EL (cell line): ENCODE measurements around the gene MGME1.
A peak's percentile ranks its signal among the peaks of the same experiment; 100 is the strongest.

Experiments used
- DNase-seq: peaks from one replicate; pipeline ENCODE4 v3.0.0-alpha.2; 2016

The MGME1 gene

GRCh38 chr20:17940224-17940971, 28.4 kb upstream of the MGME1 start:
- no peak for DNase-seq

DNA sequence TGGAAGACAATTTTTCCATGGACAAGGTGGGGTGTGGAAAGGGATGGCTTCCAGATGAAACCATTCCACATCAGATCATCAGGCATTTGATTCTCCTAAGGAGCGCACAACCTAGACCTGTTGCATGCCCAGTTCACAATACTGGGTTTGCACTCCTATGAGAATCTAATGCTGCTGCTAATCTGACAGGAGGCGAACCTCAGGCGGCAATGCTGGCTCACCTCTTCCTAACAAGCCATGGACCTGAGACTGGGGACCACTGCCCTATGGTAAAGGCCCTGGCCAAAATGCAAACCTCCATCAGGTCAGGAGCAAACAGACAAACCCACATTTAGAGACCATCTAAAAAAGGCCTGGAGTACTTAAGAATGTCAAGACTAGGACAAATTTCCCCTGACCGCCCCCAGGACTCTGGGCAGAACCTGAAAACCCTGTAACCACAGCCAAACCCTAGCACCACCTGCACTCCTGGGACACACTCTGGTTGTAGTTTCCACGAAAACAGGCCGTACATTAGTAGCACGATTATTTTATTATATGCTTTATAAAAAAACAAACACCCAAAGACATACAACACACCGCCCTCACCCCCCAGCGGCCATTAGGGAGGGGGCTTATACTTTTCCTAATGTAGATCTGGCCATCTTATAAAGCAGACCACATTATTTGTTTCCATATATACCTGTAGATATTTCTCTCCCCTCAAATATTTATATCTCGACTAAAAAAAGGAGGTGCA, 27.6 kb upstream of the MGME1 start:
- no peak for DNase-seq

DNA sequence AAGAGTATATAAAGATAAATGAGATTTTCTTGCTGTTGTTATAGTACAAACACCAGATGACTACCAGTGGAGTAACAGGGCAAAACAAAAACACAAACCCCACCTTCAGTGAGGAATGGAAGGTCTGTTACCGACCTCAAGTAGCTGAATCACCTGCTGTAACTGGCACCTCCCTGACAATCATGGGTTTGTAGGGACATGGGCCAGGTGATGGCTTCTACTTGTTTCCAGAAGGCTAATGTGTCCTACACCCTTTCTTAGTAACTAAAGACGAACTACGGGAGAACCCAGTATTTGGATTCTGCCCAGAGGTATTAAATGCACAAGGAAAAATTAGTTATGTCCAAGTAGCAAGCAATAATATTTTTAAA, 27.0 kb upstream of the MGME1 start:
- no peak for DNase-seq

- no peak for DNase-seq
Measured at GRCh38 chr20:17943343-17943742, 25.5 kb upstream of the MGME1 start.

- no peak for DNase-seq
Measured at GRCh38 chr20:17944854-17945474, 23.9 kb upstream of the MGME1 start.

GRCh38 chr20:17946040-17946439, 22.8 kb upstream of the MGME1 start:
- no peak for DNase-seq

DNA sequence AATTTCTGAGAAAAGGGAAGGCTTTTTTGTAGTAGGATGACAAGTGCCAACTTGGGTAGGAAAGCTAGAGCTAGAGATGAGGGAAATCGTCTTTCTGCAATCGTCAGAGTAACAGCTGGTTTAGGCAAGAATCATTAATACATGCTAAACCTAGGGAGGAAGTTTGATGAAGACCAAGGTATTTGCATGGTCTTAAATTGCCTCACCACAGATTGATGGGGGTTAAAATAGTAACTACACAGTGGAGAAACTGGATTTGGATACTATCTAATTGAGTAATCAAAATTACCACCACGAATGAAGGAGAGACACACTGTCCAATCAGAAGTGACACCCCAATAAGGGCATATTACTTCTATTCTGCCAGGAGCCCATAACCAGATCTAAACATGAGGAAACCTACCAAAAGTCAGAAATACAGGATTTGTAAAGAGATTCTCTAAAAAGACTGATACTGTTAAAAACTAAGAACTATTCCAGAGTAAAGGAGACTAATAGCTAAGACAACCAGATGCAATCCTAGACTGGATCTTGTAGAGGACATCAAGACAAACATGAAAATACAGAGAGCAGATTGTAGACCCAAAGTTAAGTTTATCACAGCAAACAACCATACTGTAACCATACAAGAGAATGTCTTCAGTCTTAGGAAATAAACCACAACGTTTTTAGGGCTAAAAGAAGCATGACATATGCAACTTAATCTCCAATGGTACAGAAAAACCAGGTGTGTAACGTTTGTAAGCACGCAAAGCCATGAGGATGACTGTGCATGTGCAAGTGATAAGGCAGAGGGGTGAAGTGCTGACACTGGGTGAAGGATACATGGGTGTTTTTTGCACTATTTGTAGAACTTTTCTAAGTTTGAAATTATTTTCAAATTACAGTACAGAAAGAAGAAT, 22.0 kb upstream of the MGME1 start:
- DNase-seq, result no peak

DNA sequence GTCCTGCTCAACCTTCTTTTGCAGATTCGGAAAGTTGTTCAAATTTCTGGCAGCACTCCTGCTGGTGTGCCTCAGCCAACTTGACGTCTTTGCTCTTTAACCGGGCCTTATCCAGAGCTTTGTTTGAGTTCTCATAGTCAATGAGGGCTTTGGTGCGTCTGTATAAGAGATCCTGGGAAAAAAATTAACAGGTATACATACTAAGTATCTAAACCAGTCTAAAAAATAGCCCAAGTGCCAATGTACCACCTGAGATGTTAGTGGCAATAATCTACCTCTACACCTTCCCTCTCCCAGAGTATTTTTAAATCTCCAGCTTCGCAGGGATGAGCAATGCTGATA, 21.4 kb upstream of the MGME1 start:
- DNase-seq, result no peak

DNA sequence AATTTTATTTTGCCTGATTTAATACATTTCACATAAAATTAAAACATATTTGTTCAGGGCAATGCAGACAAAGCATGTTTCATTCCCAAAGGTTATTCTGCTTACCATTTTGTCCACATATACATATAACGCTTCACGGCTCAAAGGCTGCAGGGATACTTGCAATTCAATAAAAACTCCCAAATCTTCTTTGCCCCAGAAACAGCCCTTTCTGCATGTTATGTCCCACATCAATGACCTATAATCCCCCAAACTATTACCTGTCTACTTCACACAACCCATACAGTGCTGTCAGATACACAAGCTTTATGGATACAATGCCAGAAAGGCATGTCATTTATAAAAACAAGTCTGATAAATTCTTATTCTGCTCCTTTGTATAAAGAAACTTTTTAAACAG, 20.4 kb upstream of the MGME1 start:
- DNase-seq, result no peak

DNA sequence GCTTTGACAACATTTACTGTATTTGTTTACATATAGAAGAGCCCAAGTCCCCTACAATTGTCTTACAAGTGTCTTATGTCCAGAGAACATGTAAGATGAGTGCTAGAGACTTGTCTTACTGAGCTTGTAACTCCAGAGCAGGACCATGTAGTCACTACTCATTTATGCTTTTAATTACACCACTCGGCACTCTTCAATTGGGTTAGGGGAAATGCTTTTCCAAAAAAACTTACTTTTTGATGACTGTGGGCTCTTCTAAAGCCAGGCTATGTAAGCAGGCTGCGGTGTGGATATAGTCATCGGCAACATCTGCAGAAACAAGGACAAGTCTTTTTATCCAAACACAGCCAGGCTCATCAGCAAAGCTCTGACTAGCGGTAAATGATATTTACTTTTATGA, 18.9 kb upstream of the MGME1 start:
- no peak for DNase-seq

DNA sequence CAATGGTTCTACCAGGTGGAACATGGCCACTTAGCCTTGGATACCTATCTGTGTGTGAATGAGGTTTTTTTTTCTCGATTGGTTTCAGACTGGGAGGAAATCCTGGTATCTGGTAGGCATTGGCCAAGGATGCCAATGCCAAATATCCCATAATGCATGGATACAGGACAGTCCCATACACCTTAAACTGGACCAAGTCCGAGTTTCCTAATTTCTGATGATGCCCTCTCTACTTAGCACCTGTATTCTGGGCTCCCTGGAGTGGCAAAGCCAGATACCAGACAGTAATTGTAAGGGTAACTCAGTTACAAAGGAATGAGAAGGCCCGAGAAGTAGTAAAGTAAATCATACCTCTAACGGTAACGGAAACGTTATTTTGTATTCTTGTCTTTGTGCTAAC, 18.1 kb upstream of the MGME1 start:
- DNase-seq, result no peak

DNA sequence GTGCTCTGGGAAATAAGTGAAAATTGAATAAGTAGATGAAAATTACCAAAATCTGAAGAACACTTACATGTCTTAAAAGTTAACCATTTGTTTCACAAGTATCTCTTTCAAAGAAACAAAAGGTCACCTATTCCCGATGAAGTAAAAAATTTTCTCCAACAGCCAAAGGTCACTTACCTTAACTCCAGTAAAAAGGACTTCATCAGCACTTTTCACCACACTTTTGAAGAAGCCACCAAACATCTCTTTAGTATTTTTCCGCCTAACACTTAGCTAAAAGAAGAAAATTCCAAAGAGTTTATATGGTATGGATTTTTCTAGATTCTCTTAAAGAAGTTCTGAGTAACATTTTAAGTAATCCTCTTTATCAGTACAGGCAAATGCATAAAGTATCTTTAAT, 17.5 kb upstream of the MGME1 start:
- DNase-seq, result no peak

- no peak for DNase-seq
Measured at GRCh38 chr20:17952692-17953684, 15.8 kb upstream of the MGME1 start.

- DNase-seq, result no peak
Measured at GRCh38 chr20:17953935-17954334, 14.9 kb upstream of the MGME1 start.

DNA sequence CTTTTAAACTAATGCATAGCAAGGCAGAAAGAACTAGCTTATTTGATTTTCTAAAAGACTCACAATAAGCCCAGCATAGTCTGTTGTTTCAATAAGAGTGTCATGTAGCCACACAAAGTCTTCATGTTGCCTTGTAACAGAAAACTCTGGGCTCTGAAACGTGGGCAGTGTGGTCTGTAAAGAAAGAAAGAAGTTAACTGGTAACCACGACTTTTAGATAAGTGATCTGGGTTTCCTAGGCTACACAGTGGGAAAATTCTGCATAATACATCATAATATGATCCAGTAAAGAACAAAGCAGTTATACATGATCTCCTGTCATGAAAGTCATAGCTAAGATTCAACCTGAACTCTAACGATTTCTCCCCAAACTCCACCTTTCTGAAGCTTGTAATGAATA, 13.5 kb upstream of the MGME1 start:
- DNase-seq, result no peak

DNA sequence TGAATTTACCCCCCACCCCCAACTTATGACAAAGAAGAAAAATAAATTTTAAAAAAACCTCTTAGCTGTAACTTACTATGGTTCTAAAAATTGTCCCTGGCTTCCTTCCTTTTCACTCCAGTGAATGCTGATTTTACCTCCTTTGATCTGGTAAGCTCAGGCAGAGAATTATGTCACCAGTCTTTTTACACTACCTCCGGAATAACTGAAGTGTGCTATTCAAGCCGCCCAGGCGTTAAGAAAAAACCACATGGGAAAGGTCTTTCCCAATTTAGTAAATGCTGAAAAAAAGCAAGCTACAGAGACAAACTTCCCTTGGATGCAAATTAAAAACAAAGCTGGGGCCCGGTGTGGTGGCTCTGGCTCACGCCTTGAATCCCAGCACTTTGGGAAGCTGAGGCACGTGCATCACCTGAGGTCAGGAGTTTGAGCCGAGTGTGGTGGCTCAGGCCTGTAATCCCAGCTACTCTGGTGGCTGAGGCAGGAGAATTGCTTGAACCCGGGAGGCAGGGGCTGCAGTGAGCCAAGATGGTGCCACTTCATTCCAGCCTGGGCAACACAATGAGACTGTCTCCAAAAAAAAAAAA, 12.6 kb upstream of the MGME1 start:
- no peak for DNase-seq

GRCh38 chr20:17957505-17958363, 11.1 kb upstream of the MGME1 start:
- no peak for DNase-seq

GRCh38 chr20:17958373-17959256, 10.2 kb upstream of the MGME1 start:
- peak; percentile 7 for DNase-seq

DNA sequence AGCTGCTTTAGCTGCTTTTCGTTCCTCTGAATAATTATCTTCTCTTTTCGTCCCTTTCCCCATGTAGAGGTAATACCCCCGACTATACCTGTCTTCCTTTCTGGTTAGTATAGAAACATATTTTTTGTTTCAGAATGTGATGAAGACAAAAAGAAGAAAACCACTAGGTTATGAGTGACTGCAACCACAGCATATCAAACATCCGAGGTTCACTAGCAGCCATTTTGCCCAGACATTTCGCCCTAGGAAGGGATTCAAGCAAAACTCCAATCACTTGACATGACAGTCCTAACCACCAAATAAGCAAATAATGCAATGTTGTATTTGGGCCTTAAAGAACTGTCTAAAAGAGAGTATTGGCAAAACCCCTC, 9.6 kb upstream of the MGME1 start:
- DNase-seq, result no peak
